ENCODE results near the gene TGFB2.

DNA sequence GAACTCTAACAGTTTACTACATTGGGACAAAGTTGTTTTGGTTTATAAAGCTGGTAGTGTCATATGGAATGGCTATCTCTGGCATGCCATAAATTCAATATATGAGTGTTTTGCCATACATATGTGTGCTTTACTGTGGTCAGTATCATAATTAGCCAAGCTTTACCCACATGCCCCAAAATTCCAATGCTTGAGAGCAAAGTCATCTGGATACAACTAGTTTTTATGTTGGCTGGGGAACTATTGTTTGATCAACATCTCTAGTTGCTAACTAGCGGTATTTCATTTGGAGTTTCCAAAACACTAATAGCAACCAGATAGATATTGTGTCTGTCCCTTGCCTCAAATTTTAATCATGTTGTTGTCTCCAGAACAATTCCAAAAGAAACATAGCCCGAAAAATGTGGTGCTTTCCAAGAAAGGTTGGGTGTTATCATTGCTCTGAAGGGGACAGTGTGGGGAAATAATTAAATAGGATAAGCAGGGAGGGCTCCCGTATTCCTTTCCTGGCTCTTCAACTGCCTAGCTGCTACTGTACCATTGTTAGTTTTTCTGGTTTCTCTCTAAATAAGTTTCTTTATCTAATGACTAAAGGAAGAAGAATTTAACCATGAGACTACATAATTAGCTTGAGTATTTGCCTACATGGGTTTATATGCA lies 136.1 kb downstream of the TGFB2 start:
- TF ChIP-seq, protein P1, sequence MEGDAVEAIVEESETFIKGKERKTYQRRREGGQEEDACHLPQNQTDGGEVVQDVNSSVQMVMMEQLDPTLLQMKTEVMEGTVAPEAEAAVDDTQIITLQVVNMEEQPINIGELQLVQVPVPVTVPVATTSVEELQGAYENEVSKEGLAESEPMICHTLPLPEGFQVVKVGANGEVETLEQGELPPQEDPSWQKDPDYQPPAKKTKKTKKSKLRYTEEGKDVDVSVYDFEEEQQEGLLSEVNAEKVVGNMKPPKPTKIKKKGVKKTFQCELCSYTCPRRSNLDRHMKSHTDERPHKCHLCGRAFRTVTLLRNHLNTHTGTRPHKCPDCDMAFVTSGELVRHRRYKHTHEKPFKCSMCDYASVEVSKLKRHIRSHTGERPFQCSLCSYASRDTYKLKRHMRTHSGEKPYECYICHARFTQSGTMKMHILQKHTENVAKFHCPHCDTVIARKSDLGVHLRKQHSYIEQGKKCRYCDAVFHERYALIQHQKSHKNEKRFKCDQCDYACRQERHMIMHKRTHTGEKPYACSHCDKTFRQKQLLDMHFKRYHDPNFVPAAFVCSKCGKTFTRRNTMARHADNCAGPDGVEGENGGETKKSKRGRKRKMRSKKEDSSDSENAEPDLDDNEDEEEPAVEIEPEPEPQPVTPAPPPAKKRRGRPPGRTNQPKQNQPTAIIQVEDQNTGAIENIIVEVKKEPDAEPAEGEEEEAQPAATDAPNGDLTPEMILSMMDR (IDR thresholded peaks at IDR 0.05) = no peak
- TF ChIP-seq EZH2 (IDR thresholded peaks at IDR 0.05; ENCODE audit: borderline replicate concordance, insufficient read depth, low read depth, low read length, poor library complexity, severe bottlenecking) = no peak
